Loucy (cell line): ENCODE data around the gene TSSK2.

ENCODE experiments used
- H2AFZ ChIP-seq: fragments of 200-600 bp; sonication (generic); 2 replicates; pipeline ENCODE4 v1.6.0; 2016; ENCODE audit warnings: antibody characterized with exemption, mild to moderate bottlenecking, low read length, moderate library complexity
- H3F3A ChIP-seq: fragments of 200-600 bp; 2 replicates; pipeline ENCODE4 v1.6.0; 2016; ENCODE audit warnings: antibody characterized with exemption, low read depth, mild to moderate bottlenecking
- H3K27me3 ChIP-seq: fragments of 200-600 bp; sonication (generic); 2 replicates; pipeline ENCODE4 v1.6.1; 2014; ENCODE audit warnings: low read length, mild to moderate bottlenecking; ENCODE audit not compliant: insufficient read depth, poor library complexity, severe bottlenecking
- H3K36me3 ChIP-seq: fragments of 200-600 bp; sonication (generic); 2 replicates; pipeline ENCODE4 v1.6.1; 2016; ENCODE audit warnings: low read length; ENCODE audit not compliant: insufficient read depth
- H3K4me1 ChIP-seq: fragments of 200-600 bp; sonication (generic); 2 replicates; pipeline ENCODE4 v1.5.1; 2014; ENCODE audit warnings: low read length, mild to moderate bottlenecking; ENCODE audit not compliant: insufficient read depth, poor library complexity, severe bottlenecking
- H3K4me2 ChIP-seq: fragments of 200-600 bp; sonication (generic); 2 replicates; pipeline ENCODE4 v1.6.0; 2014; ENCODE audit warnings: antibody characterized with exemption, low read length, low read depth, mild to moderate bottlenecking; ENCODE audit not compliant: poor library complexity, severe bottlenecking
- H3K4me3 ChIP-seq: fragments of 200-600 bp; sonication (generic); 2 replicates; pipeline ENCODE4 v1.5.1; 2014; ENCODE audit warnings: low read length, mild to moderate bottlenecking, mixed read lengths; ENCODE audit not compliant: poor library complexity, severe bottlenecking
- H3K79me2 ChIP-seq: fragments of 200-600 bp; sonication (generic); 2 replicates; pipeline ENCODE4 v1.6.1; 2014; ENCODE audit warnings: low read length; ENCODE audit not compliant: insufficient read depth
- H3K9ac ChIP-seq: fragments of 200-600 bp; sonication (generic); 2 replicates; pipeline ENCODE4 v1.6.0; 2014; ENCODE audit warnings: mild to moderate bottlenecking, low read depth, low read length, moderate library complexity; ENCODE audit not compliant: poor library complexity, severe bottlenecking
- H3K9me2 ChIP-seq: fragments of 200-600 bp; sonication (generic); replicated peaks from 2 replicates; pipeline ENCODE4 v1.6.1; 2016; ENCODE audit warnings: low read depth, low read length, mixed read lengths
- H3K9me3 ChIP-seq: fragments of 200-600 bp; sonication (generic); 2 replicates; pipeline ENCODE4 v1.6.1; 2014; ENCODE audit warnings: mild to moderate bottlenecking, antibody characterized with exemption, low read length, low read depth; ENCODE audit not compliant: insufficient read depth
- H4K20me1 ChIP-seq: fragments of 200-600 bp; sonication (generic); 2 replicates; pipeline ENCODE4 v1.6.0; 2014; ENCODE audit warnings: antibody characterized with exemption, low read length, mild to moderate bottlenecking; ENCODE audit not compliant: insufficient read depth, poor library complexity, severe bottlenecking
- EZH2phosphoT487 ChIP-seq: fragments of 200-600 bp; IDR thresholded peaks from 2 replicates; pipeline ENCODE4 v1.6.1; 2018; ENCODE audit warnings: antibody characterized with exemption, mild to moderate bottlenecking, moderate library complexity, borderline replicate concordance
- TF ChIP-seq, protein P1 (sequence below): fragments of 200-600 bp; sonication (generic); conservative IDR thresholded peaks from 2 replicates; pipeline ENCODE4 v1.5.1; 2014; ENCODE audit warnings: mild to moderate bottlenecking, antibody characterized with exemption, low read length

TSSK2 gene

DNA sequence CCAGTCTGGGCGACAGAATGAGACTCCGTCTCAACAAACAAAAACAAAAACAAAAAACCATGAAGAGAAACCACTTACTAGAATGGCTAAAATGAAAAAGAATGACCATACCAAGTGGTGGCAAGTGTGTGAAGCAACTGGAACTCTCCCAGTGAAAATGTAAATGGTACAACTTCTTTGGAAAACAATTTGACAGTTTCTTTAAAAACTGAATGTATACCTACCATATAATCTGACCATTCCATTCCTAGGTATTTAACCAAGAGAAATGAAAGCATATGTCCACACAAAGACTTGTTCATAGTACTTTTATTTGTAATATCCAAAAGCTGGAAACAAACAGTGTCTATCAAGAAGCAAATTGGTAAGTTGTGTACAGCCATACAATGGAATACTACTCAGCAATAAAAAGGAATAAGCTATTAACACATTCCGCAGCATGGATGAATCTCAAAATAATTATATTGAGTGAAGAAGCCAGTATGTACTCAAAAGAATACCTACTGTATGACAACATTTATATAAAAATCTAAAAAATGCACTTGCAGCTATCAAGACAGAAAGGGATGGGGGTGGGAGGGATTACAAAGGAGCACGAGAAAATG, 36.6 kb upstream of the TSSK2 start:
- peaks cover 6% of the 10 kb centered on the region for H4K20me1 ChIP-seq
- H3F3A ChIP-seq = no peaks in the 10 kb centered on the region
- no peak overlapping the region for H2AFZ ChIP-seq
- no peak for TF ChIP-seq EZH2phosphoT487
- H3K9me2 ChIP-seq = no peaks in the 10 kb centered on the region
- H3K27me3 ChIP-seq = no peaks in the 10 kb centered on the region
- H3K36me3 ChIP-seq = peaks cover 13% of the 10 kb centered on the region; the same call in 1 of the 2 replicates
- no peak overlapping the region for H3K4me3 ChIP-seq
- H3K4me2 ChIP-seq = no peak overlapping the region
- no peak overlapping the region for H3K9ac ChIP-seq
- no peaks in the 10 kb centered on the region for H3K9me3 ChIP-seq
- peaks cover 44% of the 10 kb centered on the region for H3K79me2 ChIP-seq
- H3K4me1 ChIP-seq = no peaks in the 10 kb centered on the region

DNA sequence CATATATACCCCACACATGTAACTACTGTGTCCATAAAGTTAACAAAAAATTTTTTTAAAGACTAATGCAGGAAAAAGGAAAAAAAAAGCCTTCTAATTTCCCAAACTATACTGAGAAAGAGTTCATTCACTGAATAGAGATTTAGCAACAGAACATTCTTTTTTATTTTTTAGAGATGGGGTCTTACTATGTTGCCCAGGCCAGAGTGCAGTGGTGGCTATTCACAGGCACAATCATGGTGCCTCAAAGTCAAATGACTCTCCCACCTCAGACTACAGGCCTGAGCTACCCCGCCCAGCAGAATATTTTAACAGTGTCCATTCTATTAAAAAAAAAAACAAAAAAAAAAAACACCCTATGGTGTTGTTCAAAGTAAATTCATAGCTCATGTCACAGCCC, 34.6 kb upstream of the TSSK2 start:
- Histone ChIP-seq H2AFZ (no peak overlapping the region), H4K20me1 (peaks cover 6% of the 10 kb centered on the region), H3K36me3 (peaks cover 13% of the 10 kb centered on the region; the same call in 1 of the 2 replicates), H3K79me2 (peaks cover 61% of the 10 kb centered on the region), H3K4me1 (no peaks in the 10 kb centered on the region), H3K4me2 (no peak overlapping the region), H3K4me3 (no peak overlapping the region), H3K9me3 (no peaks in the 10 kb centered on the region), H3K9me2 (no peaks in the 10 kb centered on the region), H3F3A (no peaks in the 10 kb centered on the region), H3K27me3 (no peaks in the 10 kb centered on the region), H3K9ac (no peak overlapping the region)
- TF ChIP-seq, protein P1, sequence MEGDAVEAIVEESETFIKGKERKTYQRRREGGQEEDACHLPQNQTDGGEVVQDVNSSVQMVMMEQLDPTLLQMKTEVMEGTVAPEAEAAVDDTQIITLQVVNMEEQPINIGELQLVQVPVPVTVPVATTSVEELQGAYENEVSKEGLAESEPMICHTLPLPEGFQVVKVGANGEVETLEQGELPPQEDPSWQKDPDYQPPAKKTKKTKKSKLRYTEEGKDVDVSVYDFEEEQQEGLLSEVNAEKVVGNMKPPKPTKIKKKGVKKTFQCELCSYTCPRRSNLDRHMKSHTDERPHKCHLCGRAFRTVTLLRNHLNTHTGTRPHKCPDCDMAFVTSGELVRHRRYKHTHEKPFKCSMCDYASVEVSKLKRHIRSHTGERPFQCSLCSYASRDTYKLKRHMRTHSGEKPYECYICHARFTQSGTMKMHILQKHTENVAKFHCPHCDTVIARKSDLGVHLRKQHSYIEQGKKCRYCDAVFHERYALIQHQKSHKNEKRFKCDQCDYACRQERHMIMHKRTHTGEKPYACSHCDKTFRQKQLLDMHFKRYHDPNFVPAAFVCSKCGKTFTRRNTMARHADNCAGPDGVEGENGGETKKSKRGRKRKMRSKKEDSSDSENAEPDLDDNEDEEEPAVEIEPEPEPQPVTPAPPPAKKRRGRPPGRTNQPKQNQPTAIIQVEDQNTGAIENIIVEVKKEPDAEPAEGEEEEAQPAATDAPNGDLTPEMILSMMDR = no peak
- TF ChIP-seq EZH2phosphoT487 = no peak

DNA sequence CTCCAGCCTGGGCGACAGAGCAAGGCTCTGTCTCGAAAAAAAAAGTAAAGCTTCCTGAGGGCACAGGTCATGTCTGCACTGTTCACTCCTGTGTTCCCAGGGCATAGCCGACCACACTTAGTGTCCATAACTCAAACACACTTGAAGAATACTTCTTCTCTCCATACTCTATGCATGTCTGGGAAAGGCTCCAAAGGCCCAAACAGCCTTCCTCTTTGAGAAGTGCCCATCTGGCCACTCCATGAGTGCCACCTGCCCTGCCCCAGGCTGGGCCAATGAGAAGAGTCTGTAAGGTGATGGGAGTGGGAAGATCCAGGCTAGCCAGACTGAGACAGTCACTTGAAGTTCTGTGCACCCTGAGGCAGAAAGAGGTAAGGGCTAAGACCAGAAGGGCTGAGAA, 33.6 kb upstream of the TSSK2 start:
- Histone ChIP-seq H3K4me1 (no peaks in the 10 kb centered on the region), H3F3A (no peaks in the 10 kb centered on the region), H3K9me2 (no peaks in the 10 kb centered on the region), H3K9me3 (no peaks in the 10 kb centered on the region), H3K36me3 (peaks cover 13% of the 10 kb centered on the region; the same call in 1 of the 2 replicates), H3K9ac (no peak overlapping the region), H2AFZ (no peak overlapping the region), H3K4me2 (no peak overlapping the region), H3K27me3 (no peaks in the 10 kb centered on the region), H3K79me2 (peaks cover 68% of the 10 kb centered on the region), H3K4me3 (no peak overlapping the region), H4K20me1 (peaks cover 6% of the 10 kb centered on the region)
- TF ChIP-seq EZH2phosphoT487 = no peak
- TF ChIP-seq, protein P1 = no peak

DNA sequence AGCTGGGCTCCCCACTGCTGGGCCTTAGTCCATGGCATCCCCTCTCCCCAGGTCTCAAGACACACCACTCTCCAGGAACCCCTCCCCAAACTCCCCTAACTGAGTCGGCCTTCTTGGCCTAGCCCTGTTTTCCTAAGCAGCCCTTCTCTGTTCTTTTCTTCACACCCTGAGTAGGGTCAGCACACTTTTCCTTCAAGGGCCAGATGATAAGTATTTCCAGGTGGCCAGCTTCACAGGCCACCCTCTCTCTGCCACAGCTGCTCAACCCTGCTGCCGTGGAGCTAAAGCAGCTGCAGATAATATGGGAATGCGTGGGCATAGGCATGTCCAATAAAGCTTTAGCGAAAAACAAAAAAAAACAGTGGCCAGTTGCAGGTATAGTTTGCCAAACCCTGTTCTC, 33.0 kb upstream of the TSSK2 start:
- Histone ChIP-seq H3K4me3 (no peak overlapping the region), H3K9me3 (no peaks in the 10 kb centered on the region), H3K4me1 (no peaks in the 10 kb centered on the region), H3K4me2 (no peak overlapping the region), H2AFZ (no peak overlapping the region), H3K9ac (no peak overlapping the region), H3K27me3 (no peaks in the 10 kb centered on the region), H3K36me3 (peaks cover 13% of the 10 kb centered on the region; the same call in 1 of the 2 replicates), H3F3A (no peaks in the 10 kb centered on the region), H3K9me2 (no peaks in the 10 kb centered on the region), H3K79me2 (peaks cover 74% of the 10 kb centered on the region), H4K20me1 (peaks cover 6% of the 10 kb centered on the region)
- no peak for TF ChIP-seq EZH2phosphoT487
- TF ChIP-seq, protein P1 = no peak
